Loucy (cell line): ENCODE measurements around the gene SNX25.
A peak's percentile ranks its signal among the peaks of the same experiment; 100 is the strongest.

ENCODE experiments used
- H2AFZ ChIP-seq: fragments of 200-600 bp; sonication (generic); 2 replicates; pipeline ENCODE4 v1.6.0; 2016; ENCODE audit warnings: antibody characterized with exemption, mild to moderate bottlenecking, low read length, moderate library complexity
- H3F3A ChIP-seq: fragments of 200-600 bp; 2 replicates; pipeline ENCODE4 v1.6.0; 2016; ENCODE audit warnings: antibody characterized with exemption, low read depth, mild to moderate bottlenecking
- H3K27me3 ChIP-seq: fragments of 200-600 bp; sonication (generic); 2 replicates; pipeline ENCODE4 v1.6.1; 2014; ENCODE audit warnings: low read length, mild to moderate bottlenecking; ENCODE audit not compliant: insufficient read depth, poor library complexity, severe bottlenecking
- H3K36me3 ChIP-seq: fragments of 200-600 bp; sonication (generic); 2 replicates; pipeline ENCODE4 v1.6.1; 2016; ENCODE audit warnings: low read length; ENCODE audit not compliant: insufficient read depth
- H3K4me1 ChIP-seq: fragments of 200-600 bp; sonication (generic); 2 replicates; pipeline ENCODE4 v1.5.1; 2014; ENCODE audit warnings: low read length, mild to moderate bottlenecking; ENCODE audit not compliant: insufficient read depth, poor library complexity, severe bottlenecking
- H3K4me2 ChIP-seq: fragments of 200-600 bp; sonication (generic); 2 replicates; pipeline ENCODE4 v1.6.0; 2014; ENCODE audit warnings: antibody characterized with exemption, low read length, low read depth, mild to moderate bottlenecking; ENCODE audit not compliant: poor library complexity, severe bottlenecking
- H3K4me3 ChIP-seq: fragments of 200-600 bp; sonication (generic); 2 replicates; pipeline ENCODE4 v1.5.1; 2014; ENCODE audit warnings: low read length, mild to moderate bottlenecking, mixed read lengths; ENCODE audit not compliant: poor library complexity, severe bottlenecking
- H3K79me2 ChIP-seq: fragments of 200-600 bp; sonication (generic); 2 replicates; pipeline ENCODE4 v1.6.1; 2014; ENCODE audit warnings: low read length; ENCODE audit not compliant: insufficient read depth
- H3K9ac ChIP-seq: fragments of 200-600 bp; sonication (generic); 2 replicates; pipeline ENCODE4 v1.6.0; 2014; ENCODE audit warnings: mild to moderate bottlenecking, low read depth, low read length, moderate library complexity; ENCODE audit not compliant: poor library complexity, severe bottlenecking
- H3K9me2 ChIP-seq: fragments of 200-600 bp; sonication (generic); replicated peaks from 2 replicates; pipeline ENCODE4 v1.6.1; 2016; ENCODE audit warnings: low read depth, low read length, mixed read lengths
- H3K9me3 ChIP-seq: fragments of 200-600 bp; sonication (generic); 2 replicates; pipeline ENCODE4 v1.6.1; 2014; ENCODE audit warnings: mild to moderate bottlenecking, antibody characterized with exemption, low read length, low read depth; ENCODE audit not compliant: insufficient read depth
- H4K20me1 ChIP-seq: fragments of 200-600 bp; sonication (generic); 2 replicates; pipeline ENCODE4 v1.6.0; 2014; ENCODE audit warnings: antibody characterized with exemption, low read length, mild to moderate bottlenecking; ENCODE audit not compliant: insufficient read depth, poor library complexity, severe bottlenecking
- CTCF ChIP-seq: fragments of 200-600 bp; sonication (generic); conservative IDR thresholded peaks from 2 replicates; pipeline ENCODE4 v1.5.1; 2014; ENCODE audit warnings: mild to moderate bottlenecking, antibody characterized with exemption, low read length
- EZH2phosphoT487 ChIP-seq: fragments of 200-600 bp; IDR thresholded peaks from 2 replicates; pipeline ENCODE4 v1.6.1; 2018; ENCODE audit warnings: antibody characterized with exemption, mild to moderate bottlenecking, moderate library complexity, borderline replicate concordance

SNX25 gene

GRCh38 chr4:185344743-185345538 is 135.5 kb downstream of the SNX25 start:
- H3K4me3 ChIP-seq: no peak overlapping the region
- H4K20me1 ChIP-seq: no peaks in the 10 kb centered on the region
- H3K36me3 ChIP-seq: no peaks in the 10 kb centered on the region
- H3F3A ChIP-seq: no peaks in the 10 kb centered on the region
- H3K4me2 ChIP-seq: no peak overlapping the region
- TF ChIP-seq CTCF (0 out of 2 replicates have a peak, but pooled peaks have one; percentile 11), EZH2phosphoT487 (no peak)
- no peak overlapping the region for H3K9ac ChIP-seq
- no peaks in the 10 kb centered on the region for H3K79me2 ChIP-seq
- H2AFZ ChIP-seq: peak overlapping the region; percentile 46
- no peaks in the 10 kb centered on the region for H3K9me3 ChIP-seq
- peaks cover 7% of the 10 kb centered on the region for H3K4me1 ChIP-seq
- no peaks in the 10 kb centered on the region for H3K27me3 ChIP-seq
- H3K9me2 ChIP-seq: no peaks in the 10 kb centered on the region

- Histone ChIP-seq H3K79me2 (no peaks in the 10 kb centered on the region), H3K27me3 (no peaks in the 10 kb centered on the region), H4K20me1 (no peaks in the 10 kb centered on the region), H3K4me1 (peaks cover 7% of the 10 kb centered on the region), H3K9me2 (no peaks in the 10 kb centered on the region), H3K36me3 (no peaks in the 10 kb centered on the region), H3K4me2 (no peak overlapping the region), H3K9ac (no peak overlapping the region), H2AFZ (no peak overlapping the region), H3K9me3 (no peaks in the 10 kb centered on the region), H3K4me3 (no peak overlapping the region), H3F3A (no peaks in the 10 kb centered on the region)
- TF ChIP-seq EZH2phosphoT487 (no peak), CTCF (no peak)
Measured at GRCh38 chr4:185346975-185347601, 137.7 kb downstream of the SNX25 start.

- no peak overlapping the region for H3K4me2 ChIP-seq
- H3K4me1 ChIP-seq: no peaks in the 10 kb centered on the region
- H3K27me3 ChIP-seq: no peaks in the 10 kb centered on the region
- no peak overlapping the region for H3K9ac ChIP-seq
- no peaks in the 10 kb centered on the region for H3F3A ChIP-seq
- no peaks in the 10 kb centered on the region for H3K9me2 ChIP-seq
- H2AFZ ChIP-seq: no peak overlapping the region
- H3K79me2 ChIP-seq: no peaks in the 10 kb centered on the region
- TF ChIP-seq EZH2phosphoT487 (no peak), CTCF (no peak)
- H3K36me3 ChIP-seq: no peaks in the 10 kb centered on the region
- H4K20me1 ChIP-seq: no peaks in the 10 kb centered on the region
- no peak overlapping the region for H3K4me3 ChIP-seq
- H3K9me3 ChIP-seq: no peaks in the 10 kb centered on the region
Measured at GRCh38 chr4:185351691-185352090, 142.3 kb downstream of the SNX25 start.
